GM19463 (cell line): ENCODE data around the gene C2orf15.
"Not testable (repeated sequence)": the region's sequence is repeated elsewhere in the genome, so short reads cannot be mapped to it uniquely, and the experiment has no call there.

Experiments
- ATAC-seq: cut with Tn5 transposase; IDR thresholded peaks from one replicate; pipeline ENCODE4 v1.9.1; 2021; ENCODE audit warnings: mild to moderate bottlenecking, moderate library complexity; ENCODE audit not compliant: unreplicated experiment

Gene C2orf15

GRCh38 chr2:99141110-99142108 lies at the start of gene C2orf15:
C2orf15 (plus strand) TSS chr2:99141707; CDS start chr2:99150559, 8,852 bp downstream.
- ATAC-seq: peak; percentile 85

DNA sequence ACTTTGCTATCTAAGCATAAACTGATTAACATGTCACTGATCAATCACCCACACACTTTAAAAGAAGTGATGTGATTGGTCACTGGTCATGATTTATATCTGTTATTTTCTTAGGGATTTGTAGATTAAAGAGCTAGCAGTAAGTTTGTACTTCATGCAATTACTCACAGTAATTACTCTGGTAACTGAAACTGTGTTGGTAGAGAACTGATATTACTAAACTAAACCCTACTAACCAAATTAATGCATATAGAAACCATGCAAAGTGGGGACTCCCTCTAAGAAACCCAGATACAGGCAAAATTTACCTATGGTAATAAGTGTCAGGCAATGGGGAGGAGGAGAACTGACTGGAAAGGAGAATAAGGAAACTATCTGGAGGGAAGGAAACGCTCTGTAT lies 44.8 kb upstream of the C2orf15 start:
- ATAC-seq: no peak

GRCh38 chr2:99101697-99102096 lies 39.8 kb upstream of the C2orf15 start:
- no peak for ATAC-seq

DNA sequence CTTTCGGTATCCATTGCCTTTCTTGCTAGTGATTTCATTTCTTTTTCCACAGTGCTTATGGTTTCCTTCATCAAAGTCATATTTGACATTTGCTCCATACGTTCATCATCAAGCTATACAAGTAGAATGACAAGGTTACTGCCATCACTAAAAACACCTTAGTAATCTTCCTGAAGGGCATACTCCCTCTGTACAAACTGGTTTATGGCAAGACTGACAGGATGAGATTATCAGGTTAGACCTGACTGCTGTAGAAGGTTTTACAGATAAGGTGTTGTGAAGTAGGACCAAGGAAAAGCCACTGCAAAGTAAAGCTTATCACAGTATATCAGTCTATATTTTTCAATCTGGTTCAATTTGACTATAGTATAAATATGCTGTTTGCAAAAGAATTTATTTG lies 37.5 kb upstream of the C2orf15 start:
- ATAC-seq: no peak

GRCh38 chr2:99106913-99107312 lies 34.6 kb upstream of the C2orf15 start:
- ATAC-seq: no peak

DNA sequence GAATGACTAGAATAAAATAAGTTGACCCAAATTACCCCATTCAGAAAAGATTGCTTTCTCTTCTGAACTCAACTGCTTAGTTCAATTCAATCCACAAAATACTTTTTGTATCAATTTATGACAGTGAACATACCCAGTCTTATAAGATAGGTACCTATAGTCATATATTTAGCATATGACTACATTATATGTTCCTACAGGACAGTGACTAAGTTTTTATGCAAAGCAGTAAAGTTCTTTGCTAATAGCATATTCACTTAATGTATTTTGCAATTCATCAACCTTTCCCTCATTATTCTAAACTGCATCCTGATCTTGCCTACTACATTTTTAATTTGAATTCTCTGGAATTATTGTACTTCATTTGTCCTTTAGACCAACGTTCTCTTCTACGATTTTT lies 30.3 kb upstream of the C2orf15 start:
- ATAC-seq: no peak

GRCh38 chr2:99111945-99112344 lies 29.6 kb upstream of the C2orf15 start:
- no peak for ATAC-seq

- no peak for ATAC-seq
Observed at GRCh38 chr2:99112617-99113016, 28.9 kb upstream of the C2orf15 start.

GRCh38 chr2:99127981-99128380 lies 13.5 kb upstream of the C2orf15 start:
- no peak for ATAC-seq

- ATAC-seq: not testable (repeated sequence)
Observed at GRCh38 chr2:99135044-99135556, 6.4 kb upstream of the C2orf15 start.

DNA sequence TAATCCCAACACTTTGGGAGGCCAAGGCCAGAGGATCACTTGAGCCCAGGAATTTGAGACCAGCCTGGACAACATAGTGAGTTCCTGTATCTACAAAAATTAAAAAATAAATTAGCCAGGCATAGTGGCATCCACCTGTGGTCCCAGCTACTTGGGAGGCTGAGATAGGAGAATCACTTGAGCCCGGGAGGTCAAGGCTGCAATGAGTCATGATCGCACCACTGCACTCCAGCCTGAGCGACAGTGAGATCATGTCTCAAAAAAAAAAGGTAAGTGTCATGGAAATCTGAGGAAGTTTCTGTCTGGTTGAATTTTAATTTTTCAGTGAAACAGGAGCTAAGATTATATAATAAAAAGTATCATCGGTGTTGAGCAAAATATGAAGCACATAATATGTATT lies 2.5 kb upstream of the C2orf15 start:
- ATAC-seq: no peak

DNA sequence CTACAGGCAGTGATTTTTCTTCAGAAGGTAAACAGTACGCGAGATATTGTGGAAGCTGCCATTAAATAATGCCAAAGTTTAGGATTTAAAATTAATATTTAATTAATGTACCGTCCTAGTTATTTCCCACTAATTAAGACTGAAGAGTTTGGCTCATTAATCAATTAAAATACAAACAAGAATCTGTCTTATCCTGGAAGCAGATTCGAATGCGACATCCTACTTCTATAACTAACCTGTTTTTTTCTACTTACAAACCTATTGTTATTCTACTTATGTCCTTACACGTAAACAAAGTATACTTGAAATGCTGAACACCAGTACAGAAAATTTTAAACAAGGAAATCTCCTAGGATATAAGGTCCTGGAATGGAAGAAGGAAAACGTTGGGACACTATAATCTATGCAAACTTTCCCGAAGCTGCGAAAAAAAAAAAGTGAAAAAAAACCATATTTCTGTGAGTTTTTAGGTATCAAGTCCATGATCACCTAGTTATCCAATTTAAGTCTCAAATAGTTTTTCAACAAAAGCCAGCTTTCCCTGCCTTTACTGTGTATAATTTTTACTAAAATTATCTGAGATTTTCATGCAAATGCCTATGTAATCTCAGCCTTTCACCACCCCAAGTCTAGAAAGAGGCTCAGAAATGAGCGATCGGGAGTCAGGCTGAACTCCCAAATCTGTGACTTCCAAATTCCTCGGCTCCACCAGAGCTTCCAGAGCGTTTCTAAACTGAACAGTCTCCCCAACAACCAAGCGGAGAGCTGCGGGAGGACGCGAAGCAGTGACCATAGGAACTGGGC lies 1.2 kb upstream of the C2orf15 start:
- ATAC-seq: no peak

GRCh38 chr2:99140860-99141109 lies 722 bp upstream of the C2orf15 start:
- peak; percentile 27 for ATAC-seq

DNA sequence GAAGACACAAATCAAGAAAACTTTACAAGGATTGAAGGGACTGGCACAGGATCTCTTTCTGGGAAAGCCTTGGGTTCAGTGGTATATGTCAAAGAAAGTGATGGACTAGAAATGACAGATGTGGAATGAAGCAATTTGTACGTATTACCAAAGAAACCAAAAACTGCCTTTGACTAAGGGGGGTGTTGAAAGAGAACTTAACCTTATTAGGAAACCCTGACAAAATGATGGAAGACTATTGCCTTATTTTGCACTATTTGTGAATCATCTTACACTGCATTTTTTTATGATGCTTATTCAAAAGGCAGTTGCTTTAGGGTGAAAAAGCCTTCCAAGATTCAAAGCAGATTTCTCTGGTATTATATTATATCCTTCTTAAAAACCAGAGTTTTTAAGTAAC lies 9.2 kb downstream of the C2orf15 start:
- no peak for ATAC-seq

GRCh38 chr2:99152199-99152895 lies 10.8 kb downstream of the C2orf15 start:
- no peak for ATAC-seq

DNA sequence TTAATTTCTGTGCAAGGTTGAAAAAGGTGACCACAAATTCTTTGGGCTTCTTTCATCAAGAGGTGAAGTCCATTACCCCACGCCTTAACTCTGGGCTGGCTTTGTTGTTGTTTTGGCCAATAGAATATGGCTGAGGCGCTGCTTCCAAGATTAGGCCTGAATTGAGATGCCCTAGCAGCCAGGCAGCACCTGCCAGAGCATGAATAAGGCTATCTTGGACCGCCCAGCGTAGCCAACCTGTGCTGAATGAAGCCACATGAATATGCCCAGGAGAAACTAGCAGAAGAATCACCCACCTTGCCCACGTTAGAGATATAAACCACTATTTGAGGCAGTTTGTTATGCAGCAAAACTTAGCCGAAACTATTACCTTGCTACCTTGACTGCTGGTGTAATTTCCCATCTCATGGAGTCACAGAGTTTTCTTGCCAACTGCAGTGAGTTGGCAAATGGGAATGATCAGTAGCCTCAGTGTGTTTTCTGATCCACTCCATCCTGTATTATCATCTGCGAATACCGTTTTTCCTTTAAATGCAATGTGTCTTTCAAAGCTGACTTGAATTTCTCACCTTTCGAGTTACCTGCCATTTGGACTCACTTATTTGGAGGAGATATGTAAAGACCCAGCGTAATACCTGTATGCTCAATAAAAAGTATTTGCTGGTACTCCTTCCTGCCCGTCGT lies 12.6 kb downstream of the C2orf15 start:
- ATAC-seq: no peak

DNA sequence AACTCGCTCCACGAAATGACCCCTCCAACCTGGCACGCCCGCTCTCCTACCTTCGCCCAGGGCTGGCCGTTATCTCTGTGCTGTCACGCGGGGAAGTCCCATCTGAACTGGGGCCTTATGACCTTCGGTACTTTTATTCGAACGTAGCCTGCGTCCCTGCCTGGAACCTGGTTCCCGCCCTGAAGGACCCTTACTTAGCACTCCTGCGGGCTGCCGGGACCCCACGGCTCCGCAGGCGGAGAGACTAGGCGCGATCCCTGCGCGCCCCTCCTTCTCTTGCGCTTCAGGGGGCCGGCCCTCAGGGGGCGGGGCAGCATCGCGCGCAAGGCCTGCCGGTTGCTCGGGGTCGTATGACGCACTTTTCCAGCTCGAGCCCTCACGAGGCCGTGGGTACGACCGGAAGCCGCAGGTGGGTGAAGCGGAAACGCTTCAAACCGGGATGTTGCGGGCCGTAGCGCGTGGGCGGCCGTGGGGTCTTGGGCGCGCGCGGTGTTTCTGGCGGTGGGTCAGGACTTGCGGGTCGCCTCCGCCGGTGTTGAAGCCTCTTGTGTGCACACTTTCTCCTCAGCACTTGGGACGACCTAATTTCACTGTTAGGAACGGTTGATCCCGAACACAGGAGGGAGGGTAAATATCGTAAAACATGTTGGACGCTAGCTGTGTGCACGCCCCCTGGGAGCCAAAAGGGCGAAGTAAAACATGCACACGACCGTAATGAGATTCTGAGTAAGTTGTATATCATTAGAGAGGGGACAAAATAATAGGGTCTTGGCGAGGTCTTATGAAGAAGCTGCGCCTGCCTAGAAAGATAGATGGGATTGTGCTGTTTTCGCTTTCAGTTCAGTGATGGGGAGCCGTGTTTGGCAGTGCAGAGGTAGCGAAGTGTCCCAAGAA lies 13.4 kb downstream of the C2orf15 start, which contains the start of the genes LIPT1 and TSGA10:
LIPT1 (plus strand) TSS at position 325 of the 894 bp plus-strand sequence. CDS start 6,991 bp downstream, outside the sequence.
TSGA10 (minus strand) TSS at position 300 of the 894 bp plus-strand sequence. CDS start 45,503 bp downstream, outside the sequence.
- ATAC-seq: peak; percentile 99

DNA sequence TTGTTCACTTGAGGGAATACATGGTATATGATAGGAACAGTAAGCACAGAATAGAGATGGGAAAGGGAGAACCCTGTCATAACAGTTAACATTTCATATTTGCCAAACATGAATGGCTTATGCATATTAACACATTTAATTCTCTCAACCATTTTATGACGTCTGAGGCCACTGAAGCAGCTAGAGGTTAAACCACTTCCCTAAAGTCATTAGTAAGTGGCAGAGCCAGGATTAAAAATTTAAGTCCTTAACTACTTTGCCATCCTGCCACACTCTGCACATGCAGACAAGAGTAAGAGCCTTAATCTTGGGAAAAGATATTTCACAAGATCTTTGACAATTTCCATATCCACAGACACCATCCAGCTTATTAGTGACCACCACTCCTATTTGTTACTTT lies 15.4 kb downstream of the C2orf15 start:
- no peak for ATAC-seq

- ATAC-seq: no peak
Observed at GRCh38 chr2:99158599-99158998, 17.1 kb downstream of the C2orf15 start.
